ENCODE data around the gene CIAO2B.
"Not testable (repeated sequence)": the region's sequence is repeated elsewhere in the genome, so short reads cannot be mapped to it uniquely, and the experiment has no call there.

Gene CIAO2B

GRCh38 chr16:66946541-66946940 lies 12.3 kb upstream of the CIAO2B start:
- no peaks in the 10 kb centered on the region for H3K27me3 ChIP-seq (ENCODE audit: low read depth, low read length)
- peaks cover 0 to 8% of the 10 kb centered on the region in 2 donors for H3K4me1 ChIP-seq (ENCODE audit: control insufficient read depth in 1 of 2, insufficient read depth in 2 of 2, low read length in 2 of 2)
- no peak overlapping the region for H3K27ac ChIP-seq (ENCODE audit: low read length)
- H3K9me3 ChIP-seq (ENCODE audit: control insufficient read depth in 1 of 2, low read length in 2 of 2), result peaks cover 0 to 4% of the 10 kb centered on the region in 2 donors
- peaks cover 19 to 26% of the 10 kb centered on the region in 2 donors for H3K36me3 ChIP-seq (ENCODE audit: control insufficient read depth in 1 of 2, insufficient read depth in 2 of 2, low read length in 2 of 2)
- H3K4me3 ChIP-seq (ENCODE audit: low read depth in 1 of 2, low read length in 2 of 2), result no peak overlapping the region

- H3K36me3 ChIP-seq (ENCODE audit: control insufficient read depth in 1 of 2, insufficient read depth in 2 of 2, low read length in 2 of 2), result peaks cover 25 to 32% of the 10 kb centered on the region in 2 donors
- H3K4me3 ChIP-seq (ENCODE audit: low read depth in 1 of 2, low read length in 2 of 2), result no peak overlapping the region
- H3K9me3 ChIP-seq (ENCODE audit: control insufficient read depth in 1 of 2, low read length in 2 of 2), result no peaks in the 10 kb centered on the region
- H3K27me3 ChIP-seq (ENCODE audit: low read depth, low read length), result no peaks in the 10 kb centered on the region
- no peak overlapping the region for H3K27ac ChIP-seq (ENCODE audit: low read length)
- peaks cover 0 to 8% of the 10 kb centered on the region in 2 donors for H3K4me1 ChIP-seq (ENCODE audit: control insufficient read depth in 1 of 2, insufficient read depth in 2 of 2, low read length in 2 of 2)
These were observed 11.7 kb upstream of the CIAO2B start for GRCh38 chr16:66945939-66946338.

GRCh38 chr16:66944971-66945370 lies 10.8 kb upstream of the CIAO2B start:
- H3K9me3 ChIP-seq (ENCODE audit: control insufficient read depth in 1 of 2, low read length in 2 of 2); H3K27ac ChIP-seq (ENCODE audit: low read length); H3K4me3 ChIP-seq (ENCODE audit: low read depth in 1 of 2, low read length in 2 of 2); H3K4me1 ChIP-seq (ENCODE audit: control insufficient read depth in 1 of 2, insufficient read depth in 2 of 2, low read length in 2 of 2); H3K27me3 ChIP-seq (ENCODE audit: low read depth, low read length): not testable (repeated sequence)
- peaks cover 34 to 42% of the 10 kb centered on the region in 2 donors for H3K36me3 ChIP-seq (ENCODE audit: control insufficient read depth in 1 of 2, insufficient read depth in 2 of 2, low read length in 2 of 2)

- Histone ChIP-seq H3K27me3 (ENCODE audit: low read depth, low read length) (no peaks in the 10 kb centered on the region), H3K4me3 (ENCODE audit: low read depth in 1 of 2, low read length in 2 of 2) (no peak overlapping the region), H3K4me1 (ENCODE audit: control insufficient read depth in 1 of 2, insufficient read depth in 2 of 2, low read length in 2 of 2) (peaks cover 0 to 6% of the 10 kb centered on the region in 2 donors), H3K36me3 (ENCODE audit: control insufficient read depth in 1 of 2, insufficient read depth in 2 of 2, low read length in 2 of 2) (peaks cover 43 to 51% of the 10 kb centered on the region in 2 donors), H3K27ac (ENCODE audit: low read length) (no peak overlapping the region), H3K9me3 (ENCODE audit: control insufficient read depth in 1 of 2, low read length in 2 of 2) (no peaks in the 10 kb centered on the region)
These were observed 9.8 kb upstream of the CIAO2B start for GRCh38 chr16:66944054-66944441.

GRCh38 chr16:66943426-66944053 lies 9.3 kb upstream of the CIAO2B start:
- H3K27me3 ChIP-seq (ENCODE audit: low read depth, low read length), result no peaks in the 10 kb centered on the region
- H3K9me3 ChIP-seq (ENCODE audit: control insufficient read depth in 1 of 2, low read length in 2 of 2), result no peaks in the 10 kb centered on the region
- no peak overlapping the region for H3K27ac ChIP-seq (ENCODE audit: low read length)
- H3K4me3 ChIP-seq (ENCODE audit: low read depth in 1 of 2, low read length in 2 of 2), result no peak overlapping the region
- peaks cover 43 to 55% of the 10 kb centered on the region in 2 donors for H3K36me3 ChIP-seq (ENCODE audit: control insufficient read depth in 1 of 2, insufficient read depth in 2 of 2, low read length in 2 of 2)
- H3K4me1 ChIP-seq (ENCODE audit: control insufficient read depth in 1 of 2, insufficient read depth in 2 of 2, low read length in 2 of 2), result peaks cover 0 to 1% of the 10 kb centered on the region in 2 donors

GRCh38 chr16:66942981-66943380 lies 8.8 kb upstream of the CIAO2B start:
- Histone ChIP-seq H3K4me3 (ENCODE audit: low read depth in 1 of 2, low read length in 2 of 2) (no peak overlapping the region), H3K4me1 (ENCODE audit: control insufficient read depth in 1 of 2, insufficient read depth in 2 of 2, low read length in 2 of 2) (no peaks in the 10 kb centered on the region), H3K27me3 (ENCODE audit: low read depth, low read length) (no peaks in the 10 kb centered on the region), H3K36me3 (ENCODE audit: control insufficient read depth in 1 of 2, insufficient read depth in 2 of 2, low read length in 2 of 2) (peaks cover 49 to 60% of the 10 kb centered on the region in 2 donors), H3K9me3 (ENCODE audit: control insufficient read depth in 1 of 2, low read length in 2 of 2) (no peaks in the 10 kb centered on the region), H3K27ac (ENCODE audit: low read length) (no peak overlapping the region)

- peaks cover 50 to 63% of the 10 kb centered on the region in 2 donors for H3K36me3 ChIP-seq (ENCODE audit: control insufficient read depth in 1 of 2, insufficient read depth in 2 of 2, low read length in 2 of 2)
These were observed 6.0 kb upstream of the CIAO2B start for GRCh38 chr16:66940236-66940635.

GRCh38 chr16:66939366-66939765 lies 5.2 kb upstream of the CIAO2B start:
- Histone ChIP-seq H3K9me3 (ENCODE audit: control insufficient read depth in 1 of 2, low read length in 2 of 2) (no peaks in the 10 kb centered on the region), H3K4me3 (ENCODE audit: low read depth in 1 of 2, low read length in 2 of 2) (no peak overlapping the region), H3K27ac (ENCODE audit: low read length) (no peak overlapping the region), H3K4me1 (ENCODE audit: control insufficient read depth in 1 of 2, insufficient read depth in 2 of 2, low read length in 2 of 2) (peaks cover 0 to 21% of the 10 kb centered on the region in 2 donors), H3K27me3 (ENCODE audit: low read depth, low read length) (no peaks in the 10 kb centered on the region), H3K36me3 (ENCODE audit: control insufficient read depth in 1 of 2, insufficient read depth in 2 of 2, low read length in 2 of 2) (peaks cover 50 to 63% of the 10 kb centered on the region in 2 donors)

More at GRCh38 chr16:66940236-66940635, 6.0 kb upstream of the CIAO2B start:
- Histone ChIP-seq H3K27me3 (ENCODE audit: low read depth, low read length) (no peaks in the 10 kb centered on the region), H3K9me3 (ENCODE audit: control insufficient read depth in 1 of 2, low read length in 2 of 2) (no peaks in the 10 kb centered on the region), H3K4me1 (ENCODE audit: control insufficient read depth in 1 of 2, insufficient read depth in 2 of 2, low read length in 2 of 2) (peaks cover 0 to 19% of the 10 kb centered on the region in 2 donors), H3K27ac (ENCODE audit: low read length) (no peak overlapping the region), H3K4me3 (ENCODE audit: low read depth in 1 of 2, low read length in 2 of 2) (no peak overlapping the region)

- Histone ChIP-seq H3K27ac (ENCODE audit: low read length) (no peak overlapping the region), H3K9me3 (ENCODE audit: control insufficient read depth in 1 of 2, low read length in 2 of 2) (no peaks in the 10 kb centered on the region), H3K4me3 (ENCODE audit: low read depth in 1 of 2, low read length in 2 of 2) (no peak overlapping the region), H3K4me1 (ENCODE audit: control insufficient read depth in 1 of 2, insufficient read depth in 2 of 2, low read length in 2 of 2) (peaks cover 8 to 30% of the 10 kb centered on the region in 2 donors), H3K36me3 (ENCODE audit: control insufficient read depth in 1 of 2, insufficient read depth in 2 of 2, low read length in 2 of 2) (peaks cover 44 to 50% of the 10 kb centered on the region in 2 donors), H3K27me3 (ENCODE audit: low read depth, low read length) (no peaks in the 10 kb centered on the region)
These were observed 3.6 kb upstream of the CIAO2B start for GRCh38 chr16:66937725-66938337.

- H3K36me3 ChIP-seq (ENCODE audit: control insufficient read depth in 1 of 2, insufficient read depth in 2 of 2, low read length in 2 of 2), result peaks cover 36 to 49% of the 10 kb centered on the region in 2 donors
These were observed 2.8 kb upstream of the CIAO2B start for GRCh38 chr16:66936889-66937554.

GRCh38 chr16:66936462-66936861 lies 2.3 kb upstream of the CIAO2B start:
- no peaks in the 10 kb centered on the region for H3K27me3 ChIP-seq (ENCODE audit: low read depth, low read length)
- H3K4me1 ChIP-seq (ENCODE audit: control insufficient read depth in 1 of 2, insufficient read depth in 2 of 2, low read length in 2 of 2), result peaks cover 8 to 38% of the 10 kb centered on the region in 2 donors
- H3K4me3 ChIP-seq (ENCODE audit: low read depth in 1 of 2, low read length in 2 of 2), result peak overlapping the region; percentile 21 to 90
- H3K36me3 ChIP-seq (ENCODE audit: control insufficient read depth in 1 of 2, insufficient read depth in 2 of 2, low read length in 2 of 2), result peaks cover 30 to 47% of the 10 kb centered on the region in 2 donors
- peak overlapping the region; percentile 63 for H3K27ac ChIP-seq (ENCODE audit: low read length)
- H3K9me3 ChIP-seq (ENCODE audit: control insufficient read depth in 1 of 2, low read length in 2 of 2), result no peaks in the 10 kb centered on the region

More at GRCh38 chr16:66936889-66937554, 2.8 kb upstream of the CIAO2B start:
- H3K9me3 ChIP-seq (ENCODE audit: control insufficient read depth in 1 of 2, low read length in 2 of 2), result no peaks in the 10 kb centered on the region
- H3K4me3 ChIP-seq (ENCODE audit: low read depth in 1 of 2, low read length in 2 of 2), result no peak overlapping the region
- no peak overlapping the region for H3K27ac ChIP-seq (ENCODE audit: low read length)
- no peaks in the 10 kb centered on the region for H3K27me3 ChIP-seq (ENCODE audit: low read depth, low read length)
- H3K4me1 ChIP-seq (ENCODE audit: control insufficient read depth in 1 of 2, insufficient read depth in 2 of 2, low read length in 2 of 2), result peaks cover 8 to 38% of the 10 kb centered on the region in 2 donors

Data from muscle layer of duodenum (tissue), 2 donors.